Brain pericyte (primary cell): Measurements from ENCODE around the gene CGB5.
"Not testable (repeated sequence)": the region's sequence is repeated elsewhere in the genome, so short reads cannot be mapped to it uniquely, and the experiment has no call there.

Experiments used
- DNase-seq: peaks from one replicate; pipeline ENCODE4 v3.0.0-alpha.2; 2012; ENCODE audit warnings: low read depth, low spot score

CGB5 gene

GRCh38 chr19:49056902-49057596 lies 13.4 kb downstream of the CGB5 start:
- not testable (repeated sequence) for DNase-seq

- DNase-seq: no peak
Observed at GRCh38 chr19:49057636-49058234, 14.1 kb downstream of the CGB5 start, which contains the start of gene CGB7. Gene CGB7 (minus strand): TSS chr19:49057749. CDS start chr19:49055375, 2,374 bp downstream.

DNA sequence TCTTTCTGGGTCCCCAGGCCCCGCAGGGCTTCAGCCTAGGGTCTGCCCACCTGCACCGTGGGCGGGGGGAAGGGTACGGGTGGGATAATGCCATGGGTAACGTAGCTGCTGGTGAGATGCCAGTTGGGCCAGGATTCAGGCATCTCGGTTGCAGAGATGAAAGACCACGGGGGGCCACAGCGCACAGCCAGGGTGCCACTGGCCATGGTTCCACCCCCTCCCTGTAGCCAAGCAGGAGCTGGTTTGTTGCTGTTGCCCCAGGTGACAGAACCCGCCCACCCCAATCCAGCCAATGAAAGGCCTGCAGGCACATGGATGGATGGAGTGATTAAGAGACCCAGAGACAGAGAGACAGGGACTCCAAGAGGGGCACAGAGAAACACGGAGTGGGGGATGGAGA lies 14.9 kb downstream of the CGB5 start:
- no peak for DNase-seq

DNA sequence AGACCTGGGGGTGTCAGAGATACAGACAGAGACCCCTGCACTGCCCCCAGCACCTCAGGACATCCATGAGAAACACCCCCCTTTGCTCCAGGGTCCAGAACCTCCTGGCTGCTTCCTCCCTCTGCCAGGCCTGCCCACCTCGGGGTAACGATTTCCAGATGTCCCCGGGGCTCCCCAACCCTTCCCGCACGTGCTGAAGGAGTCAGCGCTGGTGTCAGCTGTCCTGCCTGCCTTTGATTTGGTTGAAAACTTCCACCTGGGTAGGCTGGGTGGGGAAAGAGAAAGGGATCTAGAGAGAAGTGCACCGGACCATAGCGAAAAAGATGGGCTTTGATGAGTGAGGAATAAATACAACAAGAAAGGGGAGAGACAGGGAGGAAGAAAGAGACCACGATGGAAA lies 15.4 kb downstream of the CGB5 start:
- no peak for DNase-seq

- no peak for DNase-seq
Observed at GRCh38 chr19:49061000-49061399, 17.4 kb downstream of the CGB5 start.

DNA sequence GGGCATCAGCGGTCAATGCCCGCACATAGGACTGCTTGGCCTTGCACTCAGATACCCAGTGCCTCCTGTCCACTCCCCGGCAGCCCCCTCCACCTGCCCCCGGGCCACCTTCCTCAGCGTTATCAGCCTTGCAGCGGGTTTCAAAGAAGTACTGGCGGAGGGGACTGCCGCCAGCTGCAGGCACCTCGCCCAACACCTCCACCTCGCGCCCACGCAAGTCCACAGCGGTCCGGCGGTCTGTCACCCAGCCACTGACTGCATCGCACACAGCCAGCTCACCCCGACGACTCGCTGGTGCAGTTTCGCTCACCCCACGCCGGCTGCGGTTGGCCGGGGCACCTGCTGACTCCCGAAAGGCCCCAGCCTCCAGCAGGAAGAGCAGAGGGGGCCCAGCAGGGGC lies 17.8 kb downstream of the CGB5 start:
- DNase-seq: no peak

GRCh38 chr19:49064029-49064629 lies 20.5 kb downstream of the CGB5 start:
- DNase-seq: no peak

DNA sequence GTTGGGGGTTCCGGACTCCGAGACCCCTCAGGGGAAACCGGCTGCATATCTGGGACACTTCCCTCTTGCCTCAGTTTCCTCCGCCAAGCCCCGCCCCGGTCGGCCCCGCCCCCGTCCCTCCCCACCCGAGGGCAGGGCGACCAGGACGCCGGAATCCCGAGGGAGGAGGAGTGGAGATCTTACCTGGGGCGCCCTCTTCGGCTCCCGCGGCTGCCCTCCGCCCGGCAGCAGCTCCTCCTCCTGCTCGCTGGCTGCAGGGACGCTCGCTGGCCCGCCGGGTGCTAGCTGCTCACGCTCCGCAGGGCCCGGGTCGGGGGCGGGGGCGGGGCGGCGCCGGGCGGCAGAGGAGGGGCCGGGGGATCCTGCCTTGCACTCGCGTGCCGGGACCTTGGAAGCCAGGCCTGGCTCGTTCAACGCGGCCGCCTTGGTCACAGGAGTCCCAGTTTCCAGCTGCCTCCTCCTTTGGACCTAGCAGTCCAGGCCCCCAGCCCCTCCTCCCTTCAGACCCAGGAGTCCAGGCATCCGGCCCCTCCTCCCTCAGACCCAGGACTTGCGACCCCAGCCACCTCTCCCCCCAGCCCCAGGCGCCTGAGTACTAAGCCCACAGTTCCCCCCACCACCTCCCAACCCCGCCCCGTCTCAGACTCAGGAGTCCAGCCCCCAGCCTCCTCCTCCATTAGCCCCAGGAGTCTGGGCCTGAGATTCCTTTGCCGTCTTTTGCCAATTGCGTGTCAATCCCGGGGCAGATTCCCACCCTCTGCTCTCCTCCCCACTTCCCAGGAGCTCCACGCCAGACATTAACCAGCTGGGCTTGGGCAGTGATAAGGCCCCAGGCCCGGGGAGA lies 21.3 kb downstream of the CGB5 start, which contains the start of gene NTF4:
Gene NTF4 (minus strand): TSS at position 51 of the 844 bp plus-strand sequence. CDS start 2,821 bp downstream, outside the sequence.
- no peak for DNase-seq

- DNase-seq: no peak
Observed at GRCh38 chr19:49065905-49066512, 22.4 kb downstream of the CGB5 start.

- DNase-seq: no peak
Observed at GRCh38 chr19:49067554-49067953, 23.9 kb downstream of the CGB5 start.

GRCh38 chr19:49069026-49069425 lies 25.4 kb downstream of the CGB5 start:
- no peak for DNase-seq

DNA sequence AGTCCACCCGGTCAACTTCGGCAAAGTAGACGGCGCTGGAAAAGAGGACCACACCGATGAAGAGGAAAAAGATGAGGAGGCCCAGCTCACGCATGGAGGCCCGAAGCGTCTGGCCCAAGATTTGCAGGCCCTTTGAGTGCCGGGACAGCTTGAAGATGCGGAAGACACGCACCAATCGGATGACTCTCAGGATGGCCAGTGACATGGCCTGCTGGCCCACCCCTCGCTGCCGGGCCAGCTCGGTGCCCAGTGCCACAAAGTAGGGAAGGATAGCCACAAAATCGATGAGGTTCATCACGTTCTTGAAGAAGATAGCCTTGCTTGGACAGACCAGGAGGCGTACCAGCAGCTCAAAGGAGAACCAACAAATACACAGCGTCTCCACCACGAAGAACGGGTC lies 26.8 kb downstream of the CGB5 start:
- no peak for DNase-seq

- DNase-seq: no peak
Observed at GRCh38 chr19:49071860-49072547, 28.4 kb downstream of the CGB5 start.

DNA sequence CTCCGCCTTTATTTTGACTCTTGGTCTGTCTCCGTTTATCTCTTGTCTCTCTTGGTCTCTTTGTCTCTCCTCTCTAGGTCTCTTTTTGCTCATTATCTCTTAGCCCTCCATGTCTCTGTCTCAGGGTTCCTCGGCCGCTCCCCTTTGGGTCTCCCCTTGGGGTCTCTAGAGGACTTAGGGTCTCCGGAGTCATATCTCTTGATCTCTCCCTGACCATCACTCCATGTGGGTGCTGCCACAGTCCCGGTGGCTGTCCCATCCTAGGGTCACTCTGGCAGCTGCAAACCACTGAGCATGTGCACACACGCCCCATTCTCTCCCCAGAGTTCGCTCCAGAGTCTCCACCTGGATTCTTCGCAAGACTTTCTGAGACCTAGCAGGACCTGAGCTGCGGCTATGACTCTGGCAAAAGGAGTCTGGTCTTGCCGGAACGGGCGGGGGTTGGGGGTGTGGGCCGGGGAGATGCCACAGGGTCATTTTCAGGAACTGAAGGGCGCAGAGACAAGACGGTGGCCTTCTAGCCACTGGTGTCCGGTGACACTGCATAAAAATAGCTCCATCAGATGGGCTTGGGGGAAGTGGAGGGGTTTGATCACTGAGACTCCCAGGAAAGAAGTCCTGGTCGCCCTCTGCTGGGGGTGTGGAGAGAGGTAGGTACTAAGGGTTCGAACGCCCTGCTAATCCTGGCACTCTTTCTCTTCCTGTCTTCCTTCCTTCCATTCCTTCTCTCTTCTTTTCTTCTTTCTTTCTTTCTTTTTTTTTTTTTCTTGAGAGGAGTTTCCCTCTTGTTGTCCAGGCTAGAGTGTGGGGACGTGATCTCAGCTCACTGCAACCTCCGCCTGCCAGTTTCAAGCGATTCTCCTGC lies 30.1 kb downstream of the CGB5 start:
- no peak for DNase-seq

DNA sequence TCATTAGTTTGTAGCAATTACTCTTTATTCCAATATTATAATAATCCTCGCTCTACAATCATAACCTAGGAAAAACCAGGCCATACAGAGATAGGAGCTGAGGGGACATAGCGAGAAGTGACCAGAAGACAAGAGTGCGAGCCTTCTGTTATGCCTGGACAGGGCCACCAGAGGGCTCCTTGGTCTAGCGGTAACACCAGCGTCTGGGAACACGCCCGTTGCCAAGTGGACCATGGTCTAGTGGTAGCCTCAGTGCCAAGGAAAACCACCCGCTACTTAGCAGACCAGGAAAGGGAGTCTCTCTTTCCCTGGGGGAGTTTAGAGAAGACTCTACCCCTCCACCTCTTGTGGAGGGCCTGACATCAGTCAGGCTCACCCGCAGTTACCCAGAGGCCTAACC lies 31.2 kb downstream of the CGB5 start:
- DNase-seq: not testable (repeated sequence)

GRCh38 chr19:49080392-49080791 lies 36.7 kb downstream of the CGB5 start:
- DNase-seq: no peak

GRCh38 chr19:49081273-49081672 lies 37.6 kb downstream of the CGB5 start:
- no peak for DNase-seq

- DNase-seq: no peak
Observed at GRCh38 chr19:49084206-49085019, 40.8 kb downstream of the CGB5 start.
